Esophagus squamous epithelium (tissue), 4 donors: Measurements from ENCODE around the gene NID1.

Source experiments
- CTCF ChIP-seq, 6 experiments: fragments of 450-650 bp in 4 of 6; fragments of 200-600 bp in 2 of 6; sonication (generic) in 2 of 6; IDR thresholded peaks; one replicate each; pipeline ENCODE4 v1.5.1; 2016 to 2019; ENCODE audit warnings: antibody characterized with exemption in 6 of 6, mild to moderate bottlenecking in 4 of 6, moderate library complexity in 4 of 6
- POLR2A ChIP-seq, 4 donors: fragments of 450-650 bp; IDR thresholded peaks; one replicate each; pipeline ENCODE4 v1.6.1; 2017; ENCODE audit warnings: antibody characterized with exemption in 4 of 4, mild to moderate bottlenecking in 4 of 4, moderate library complexity in 3 of 4

- no peak for TF ChIP-seq CTCF (IDR thresholded peaks at IDR 0.05)
- TF ChIP-seq POLR2A (IDR thresholded peaks at IDR 0.05) = no peak
Observed at GRCh38 chr1:236039740-236040685, 24.9 kb downstream of the NID1 start.
